Measurements from ENCODE around the gene TRIM24.

- TF ChIP-seq CTCF (conservative IDR thresholded peaks at IDR 0.05; ENCODE audit: low read length) (no peak), EZH2phosphoT487 (IDR thresholded peaks at IDR 0.05; ENCODE audit: borderline replicate concordance) (no peak)
Observed at GRCh38 chr7:138520742-138521141, 60.7 kb downstream of the TRIM24 start.
